B cell (primary cell): ENCODE results near the gene CDK5RAP3. TPM values are rescaled to one million over a fixed set of nuclear protein-coding genes. Genes with fewer than 3 reads are reported as not detected.

Source experiments
- ATAC-seq: fragments of 200-7000 bp; cut with Tn5 transposase; one replicate; pipeline ENCODE4 v1.10.0; 2021; ENCODE audit warnings: low read depth, mild to moderate bottlenecking, moderate number of reproducible peaks, moderate library complexity
- CTCF ChIA-PET: fragments of 350-600 bp; sonication (Branson Sonifier 250); formaldehyde crosslinking; loops from one replicate; lab custom pipeline; 2021; ENCODE audit warnings: antibody characterized with exemption, inconsistent platforms; lab: Charles Lee
- POLR2A ChIA-PET: fragments of 350-600 bp; sonication (Branson Sonifier 250); formaldehyde crosslinking; loops from one replicate; lab custom pipeline; 2021; ENCODE audit warnings: antibody characterized with exemption; lab: Charles Lee
- DNase-seq: peaks from one replicate; pipeline ENCODE4 v3.0.0; 2013
- H2AFZ ChIP-seq: 2 replicates; pipeline ENCODE4 v1.6.1; 2012; ENCODE audit warnings: mild to moderate bottlenecking, low read depth, low read length; ENCODE audit not compliant: insufficient read depth, poor library complexity, severe bottlenecking
- H3K27ac ChIP-seq, 2 donors: 1 replicate in 1 of 2; 2 replicates in 1 of 2; pipeline ENCODE4 v1.5.1; 2012 to 2013; ENCODE audit warnings: low read length in 2 of 2, mild to moderate bottlenecking in 2 of 2, moderate library complexity in 1 of 2
- H3K27me3 ChIP-seq, 4 experiments: fragments of 200-600 bp in 1 of 4; sonication (generic) in 1 of 4; replicated peaks in 1 of 4; 1 replicate in 2 of 4; 2 replicates in 2 of 4; pipeline versions ENCODE4 v1.6.1 to v1.7.0; 2013 to 2016; ENCODE audit warnings: low read length in 3 of 4, mild to moderate bottlenecking in 2 of 4, mixed read lengths in 1 of 4, moderate library complexity in 1 of 4; ENCODE audit not compliant: insufficient read depth in 4 of 4, control insufficient read depth in 3 of 4; ENCODE audit errors: control extremely low read depth in 1 of 4
- H3K36me3 ChIP-seq, 2 experiments: replicated peaks in 1 of 2; 1 replicate in 1 of 2; 2 replicates in 1 of 2; pipeline versions ENCODE4 v1.6.1 to v1.7.1; 2013; ENCODE audit warnings: low read length in 1 of 2; ENCODE audit not compliant: insufficient read depth in 2 of 2, control insufficient read depth in 1 of 2; ENCODE audit errors: control extremely low read depth in 1 of 2, extremely low read depth in 1 of 2
- H3K4me1 ChIP-seq, 2 donors: fragments of 200-600 bp in 1 of 2; sonication (generic) in 1 of 2; 1 replicate in 1 of 2; 2 replicates in 1 of 2; pipeline versions ENCODE4 v1.5.1 to v1.6.1; 2013 to 2017; ENCODE audit warnings: low read length in 2 of 2; ENCODE audit not compliant: control insufficient read depth in 2 of 2, insufficient read depth in 2 of 2
- H3K4me2 ChIP-seq: replicated peaks from 2 replicates; pipeline ENCODE3; 2012; ENCODE audit warnings: mild to moderate bottlenecking, low read depth, low read length; ENCODE audit not compliant: poor library complexity, severe bottlenecking
- H3K4me3 ChIP-seq, 5 experiments: fragments of 200-600 bp in 1 of 5; sonication (generic) in 1 of 5; 1 replicate in 3 of 5; 2 replicates in 2 of 5; pipeline versions ENCODE4 v1.5.1 to v1.7.0; 2011 to 2016; ENCODE audit warnings: low read length in 4 of 5, mild to moderate bottlenecking in 4 of 5, low read depth in 2 of 5, control low read depth in 1 of 5, moderate library complexity in 1 of 5; ENCODE audit not compliant: insufficient read depth in 1 of 5; ENCODE audit errors: control extremely low read depth in 1 of 5, extremely low read depth in 1 of 5
- H3K79me2 ChIP-seq: fragments of 200-600 bp; sonication (generic); one replicate; pipeline ENCODE4 v1.6.0; 2016; ENCODE audit warnings: low read length; ENCODE audit not compliant: control insufficient read depth, insufficient read depth
- H3K9ac ChIP-seq: fragments of 200-600 bp; sonication (generic); 2 replicates; pipeline ENCODE4 v1.6.1; 2017; ENCODE audit warnings: mild to moderate bottlenecking, low read length, moderate library complexity
- H3K9me3 ChIP-seq, 3 donors: one replicate each; pipeline versions ENCODE4 v1.6.1 to v1.7.1; 2013; ENCODE audit warnings: low read length in 2 of 3; ENCODE audit not compliant: control insufficient read depth in 2 of 3, insufficient read depth in 1 of 3; ENCODE audit errors: control extremely low read depth in 1 of 3
- H4K20me1 ChIP-seq: 2 replicates; pipeline ENCODE4 v1.6.0; 2012; ENCODE audit warnings: mild to moderate bottlenecking, low read length; ENCODE audit not compliant: insufficient read depth, control insufficient read depth, poor library complexity, severe bottlenecking
- H3K27ac Mint-ChIP-seq: one replicate; pipeline ENCODE4 v1.8.0; 2021; ENCODE audit warnings: mixed read lengths
- H3K27me3 Mint-ChIP-seq: one replicate; pipeline ENCODE4 v1.8.0; 2021; ENCODE audit warnings: mixed read lengths
- H3K4me1 Mint-ChIP-seq: one replicate; pipeline ENCODE4 v1.8.0; 2021; ENCODE audit warnings: mixed read lengths
- H3K4me3 Mint-ChIP-seq: one replicate; pipeline ENCODE4 v1.8.0; 2021; ENCODE audit warnings: mixed read lengths
- H3K9me3 Mint-ChIP-seq: one replicate; pipeline ENCODE4 v1.8.0; 2022; ENCODE audit warnings: mixed read lengths; ENCODE audit not compliant: insufficient read depth
- CTCF ChIP-seq: fragments of 200-600 bp; IDR thresholded peaks from one replicate; pipeline ENCODE4 v1.8.0; 2022; ENCODE audit warnings: antibody characterized with exemption, mild to moderate bottlenecking
- EZH2 ChIP-seq: IDR thresholded peaks from 2 replicates; pipeline ENCODE4 v1.6.1; 2012; ENCODE audit warnings: borderline replicate concordance, low read depth, mild to moderate bottlenecking, moderate library complexity, low read length; ENCODE audit not compliant: insufficient read depth, poor library complexity, severe bottlenecking
- WGBS: methylation state at CpG from one replicate; pipeline ENCODE4 v1.1.5; 2013; ENCODE audit warnings: missing lambda C conversion rate; ENCODE audit not compliant: insufficient coverage; 5-methylcytosine and 5-hydroxymethylcytosine counted together
- intact Hi-C: fragments of 100-400 bp; cut with micrococcal nuclease; formaldehyde crosslinking; loops from one replicate; pipeline ENCODE4 v1.10.0; 2022
- polyA plus RNA-seq: library from polyadenylated mRNA; depleted of rRNA; stranded (reverse); fragments of >200 nt; gene quantifications from 2 replicates; pipeline ENCODE4 v1.2.3, GENCODE V29; 2012
- total RNA-seq, 2 donors: library from RNA; stranded (reverse); fragments of 120-200 nt in 1 of 2; gene quantifications; 1 replicate in 1 of 2; 2 replicates in 1 of 2; pipeline versions ENCODE4 v1.2.3 to v1.2.4, GENCODE V29; 2013 to 2022

The CDK5RAP3 gene
- total and polyA plus RNA-seq, 2 donors (not counting 1 experiment from before 2014, with no cell fraction given) = 417 to 728 TPM

DNA sequence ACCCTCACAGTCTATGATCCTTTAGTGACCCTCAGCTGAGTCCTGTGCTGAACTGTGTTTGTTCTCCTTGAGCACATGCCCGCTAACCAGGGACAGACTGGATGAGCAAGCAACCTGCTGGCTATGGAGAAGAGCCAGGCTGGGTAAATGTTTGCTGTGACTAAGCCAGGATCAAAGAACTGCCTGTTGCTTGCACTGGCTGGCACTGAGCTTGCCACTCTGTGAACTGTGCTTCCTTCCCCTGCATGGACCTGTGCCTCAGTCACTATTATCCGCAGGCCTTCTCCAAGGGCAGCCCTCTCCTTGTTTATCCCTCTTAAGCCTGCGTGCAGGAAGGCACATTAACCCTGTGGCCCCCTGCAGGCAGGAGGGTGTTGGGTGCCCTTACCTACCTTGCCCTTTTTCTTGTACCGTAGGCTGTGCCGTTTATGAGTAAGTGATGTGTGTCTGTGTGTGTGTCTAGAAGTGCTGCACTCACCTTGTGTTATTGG, 22.2 kb upstream of the CDK5RAP3 start:
- POLR2A ChIA-PET = interaction anchor here (2.2 kb wide), 1 partner anchor 22 kb away, joined by 6 read pairs; the partner anchor contains the start of gene CDK5RAP3
- no peak for ATAC-seq
- CTCF ChIA-PET = interaction anchor here (0.6 to 10.4 kb wide), 19 partner anchors 8 to 127 kb away, joined by 3 to 155 read pairs (median 5); partner anchors contain the start of genes CDK5RAP3, OSBPL7, PNPO and PRR15L
- no peak overlapping the region for H3K27ac Mint-ChIP-seq
- Histone ChIP-seq H3K27ac (no peak overlapping the region), H3K79me2 (no peaks in the 10 kb centered on the region), H3K4me3 (peak overlapping the region in 1 of 5 experiments; percentile 46), H3K27me3 (no peaks in the 10 kb centered on the region), H2AFZ (peak overlapping the region; percentile 84), H3K9ac (peak overlapping the region; percentile 50), H3K4me1 (peaks cover 13 to 23% of the 10 kb centered on the region in 2 donors), H3K4me2 (peak overlapping the region; percentile 75), H3K36me3 (peaks cover 0 to 28% of the 10 kb centered on the region in 2 experiments), H3K9me3 (no peaks in the 10 kb centered on the region), H4K20me1 (no peaks in the 10 kb centered on the region)
- TF ChIP-seq CTCF (no peak), EZH2 (no peak)
- no peaks in the 10 kb centered on the region for H3K9me3 Mint-ChIP-seq
- H3K4me3 Mint-ChIP-seq = peak overlapping the region; percentile 78
- intact Hi-C loops = loop anchor here (1.0 to 2.0 kb wide), 4 partner anchors 7 to 126 kb away; partner anchors contain the start of gene PNPO
- WGBS = 57% methylated on average over 2 of the region's 5 CpGs
- peaks cover 23% of the 10 kb centered on the region for H3K4me1 Mint-ChIP-seq
- H3K27me3 Mint-ChIP-seq = no peaks in the 10 kb centered on the region
- DNase-seq = peak; percentile 28

DNA sequence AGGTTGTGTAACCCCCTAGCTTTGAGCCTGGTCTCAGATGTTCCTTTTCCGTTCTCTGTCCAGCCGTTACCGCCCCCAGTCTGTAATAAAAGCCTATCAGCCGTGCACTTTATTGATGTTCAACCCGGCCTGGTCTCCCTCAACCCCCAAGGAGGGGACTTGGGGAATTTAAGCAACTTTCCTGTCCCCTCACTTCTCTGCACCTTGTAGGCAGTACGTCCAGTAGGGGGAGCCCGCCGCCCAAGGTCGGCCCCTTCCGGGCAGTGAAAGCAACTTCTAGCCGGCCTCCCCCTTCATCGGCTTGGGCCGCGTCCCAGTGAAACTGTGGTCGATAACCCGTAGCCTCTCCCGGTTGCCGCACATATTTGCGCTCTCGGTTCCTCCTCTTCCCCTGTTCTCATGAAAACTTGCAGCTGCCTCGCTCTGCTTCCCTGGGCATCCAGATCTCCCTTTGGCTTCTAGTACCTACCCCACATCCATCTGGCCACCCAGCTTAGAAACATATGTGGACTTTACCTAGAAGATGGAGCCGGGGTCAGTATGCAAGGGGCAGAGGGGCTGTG, 21.6 kb upstream of the CDK5RAP3 start:
- Histone ChIP-seq H3K27ac (peak overlapping the region in 1 of 2 donors; percentile 63), H3K79me2 (no peaks in the 10 kb centered on the region), H4K20me1 (no peaks in the 10 kb centered on the region), H3K4me3 (peak overlapping the region in 3 of 5 experiments; percentile 31 to 46 (median 38)), H3K4me2 (peak overlapping the region; percentile 75), H3K36me3 (peaks cover 0 to 28% of the 10 kb centered on the region in 2 experiments), H3K9ac (peak overlapping the region; percentile 50), H3K27me3 (no peaks in the 10 kb centered on the region), H2AFZ (peak overlapping the region; percentile 84), H3K4me1 (peaks cover 13 to 23% of the 10 kb centered on the region in 2 donors), H3K9me3 (no peaks in the 10 kb centered on the region)
- no peaks in the 10 kb centered on the region for H3K27me3 Mint-ChIP-seq
- ATAC-seq (peak; percentile 81), DNase-seq (peak; percentile 80)
- ChIA-PET CTCF (interaction anchor here (0.6 to 10.4 kb wide), 29 partner anchors 8 to 576 kb away, joined by 3 to 155 read pairs (median 5); partner anchors contain the start of genes CDK5RAP3, OSBPL7 and PNPO), POLR2A (interaction anchor here (2.2 kb wide), 1 partner anchor 21 kb away, joined by 6 read pairs; the partner anchor contains the start of gene CDK5RAP3)
- no peaks in the 10 kb centered on the region for H3K9me3 Mint-ChIP-seq
- peak overlapping the region; percentile 66 for H3K27ac Mint-ChIP-seq
- intact Hi-C loops = loop anchor here (1.0 to 2.0 kb wide), 4 partner anchors 8 to 125 kb away; partner anchors contain the start of gene PNPO
- 10% methylated on average over 20 of the region's 22 CpGs for WGBS
- TF ChIP-seq CTCF = peak; percentile 89
- no peak for TF ChIP-seq EZH2
- peaks cover 23% of the 10 kb centered on the region for H3K4me1 Mint-ChIP-seq
- H3K4me3 Mint-ChIP-seq = peak overlapping the region; percentile 78
